ENCODE data around the gene BANK1. TPM values are rescaled to one million over a fixed set of nuclear protein-coding genes. Genes with fewer than 3 reads are reported as not detected.

The BANK1 gene
- total RNA-seq, 1 experiment from 2014 or later = 1.1 TPM

DNA sequence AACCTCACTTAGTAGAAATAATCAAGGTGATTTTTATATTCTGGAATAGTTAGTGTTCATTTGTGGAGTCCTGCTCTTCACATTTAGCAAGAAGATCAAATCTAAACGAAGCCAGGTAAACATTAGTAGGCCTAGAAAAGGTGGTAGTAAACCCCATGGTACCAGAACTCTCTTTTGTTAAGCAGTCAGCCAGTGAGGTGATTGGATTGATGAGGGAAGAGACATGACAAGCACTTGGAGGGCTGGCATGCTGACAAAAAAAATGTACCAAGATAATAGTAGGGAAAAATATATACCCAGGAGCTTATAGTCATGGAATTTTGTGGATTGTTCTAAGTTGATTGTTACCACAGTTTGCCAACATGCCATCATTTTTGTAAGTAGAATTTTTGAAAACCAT is 163.8 kb downstream of the BANK1 start:
- Histone ChIP-seq H3K79me1 (ENCODE audit: insufficient read depth, low read depth, low read length, poor library complexity, severe bottlenecking) (no peaks in the 10 kb centered on the region), H3K4ac (ENCODE audit: low read depth, low read length) (no peak overlapping the region), H3K23me2 (ENCODE audit: insufficient read length, low read depth, low read length, poor library complexity, severe bottlenecking) (no peaks in the 10 kb centered on the region), H3K9ac (ENCODE audit: extremely low read depth, insufficient read length, low read length) (peak overlapping the region; percentile 40), H3K56ac (ENCODE audit: insufficient read length, low read depth, low read length) (no peak overlapping the region), H3K4me2 (ENCODE audit: insufficient read depth, insufficient read length, low read length) (peak overlapping the region; percentile 23), H3K27me3 (ENCODE audit: insufficient read depth, low read length) (no peaks in the 10 kb centered on the region), H2AK5ac (ENCODE audit: insufficient read length, low read length) (no peak overlapping the region), H2BK5ac (ENCODE audit: insufficient read length, low read length) (no peak overlapping the region), H4K91ac (ENCODE audit: insufficient read length, low read depth, low read length) (no peak overlapping the region), H2AFZ (ENCODE audit: low read length) (no peak overlapping the region), H3K9me3 (ENCODE audit: control insufficient read depth, low read depth, low read length) (no peaks in the 10 kb centered on the region), H3K4me1 (ENCODE audit: insufficient read depth, low read length) (peaks cover 8% of the 10 kb centered on the region), H4K8ac (replicated peaks; ENCODE audit: insufficient read length, low read depth, low read length) (no peak overlapping the region), H3K23ac (ENCODE audit: insufficient read length, low read depth, low read length) (no peak overlapping the region), H3T11ph (ENCODE audit: low read length) (no peak overlapping the region), H2BK120ac (ENCODE audit: low read depth, low read length, poor library complexity, severe bottlenecking) (no peak overlapping the region), H3K14ac (ENCODE audit: insufficient read depth, low read length) (peak overlapping the region; percentile 22; the same call in 1 of the 2 replicates), H2BK20ac (ENCODE audit: low read depth, low read length, poor library complexity, severe bottlenecking) (no peak overlapping the region), H4K20me1 (ENCODE audit: control insufficient read depth, insufficient read depth, insufficient read length) (no peaks in the 10 kb centered on the region), H3K18ac (ENCODE audit: insufficient read length, low read depth, low read length) (peak overlapping the region; percentile 72), H3K27ac (ENCODE audit: insufficient read length, low read depth, low read length) (peak overlapping the region; percentile 78), H2BK12ac (ENCODE audit: insufficient read length, low read depth, low read length) (peak overlapping the region; percentile 17), H4K5ac (ENCODE audit: insufficient read length, low read depth, low read length) (no peak overlapping the region), H3K79me2 (ENCODE audit: insufficient read depth, low read length) (no peaks in the 10 kb centered on the region), H2BK15ac (ENCODE audit: low read depth, low read length) (no peak overlapping the region)
- Mint-ChIP-seq H3K27ac (peak overlapping the region; percentile 64 to 90 (median 85); a peak in 6 of 7 replicates), H3K4me1 (peaks cover 36 to 46% of the 10 kb centered on the region in 2 experiments), H3K36me3 (ENCODE audit: insufficient read depth in 1 of 3, low read depth in 3 of 3) (no peaks in the 10 kb centered on the region), H3K4me3 (no peak overlapping the region), H3K27me3 (ENCODE audit: low read depth) (no peaks in the 10 kb centered on the region), H3K9me3 (no peaks in the 10 kb centered on the region)
- TF ChIP-seq, protein P1, sequence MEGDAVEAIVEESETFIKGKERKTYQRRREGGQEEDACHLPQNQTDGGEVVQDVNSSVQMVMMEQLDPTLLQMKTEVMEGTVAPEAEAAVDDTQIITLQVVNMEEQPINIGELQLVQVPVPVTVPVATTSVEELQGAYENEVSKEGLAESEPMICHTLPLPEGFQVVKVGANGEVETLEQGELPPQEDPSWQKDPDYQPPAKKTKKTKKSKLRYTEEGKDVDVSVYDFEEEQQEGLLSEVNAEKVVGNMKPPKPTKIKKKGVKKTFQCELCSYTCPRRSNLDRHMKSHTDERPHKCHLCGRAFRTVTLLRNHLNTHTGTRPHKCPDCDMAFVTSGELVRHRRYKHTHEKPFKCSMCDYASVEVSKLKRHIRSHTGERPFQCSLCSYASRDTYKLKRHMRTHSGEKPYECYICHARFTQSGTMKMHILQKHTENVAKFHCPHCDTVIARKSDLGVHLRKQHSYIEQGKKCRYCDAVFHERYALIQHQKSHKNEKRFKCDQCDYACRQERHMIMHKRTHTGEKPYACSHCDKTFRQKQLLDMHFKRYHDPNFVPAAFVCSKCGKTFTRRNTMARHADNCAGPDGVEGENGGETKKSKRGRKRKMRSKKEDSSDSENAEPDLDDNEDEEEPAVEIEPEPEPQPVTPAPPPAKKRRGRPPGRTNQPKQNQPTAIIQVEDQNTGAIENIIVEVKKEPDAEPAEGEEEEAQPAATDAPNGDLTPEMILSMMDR (conservative IDR thresholded peaks at IDR 0.05) = no peak
- no CpG with 5 or more reads among the region's 1 CpG for WGBS (ENCODE audit: extremely low coverage, insufficient read length, low lambda C conversion rate)
- DNase-seq = no peak

Measured in H9 (cell line).